IPS-NIHi7 (cell line): ENCODE measurements around the gene SLC4A1AP.
A peak's percentile ranks its signal among the peaks of the same experiment; 100 is the strongest.
"Not testable (repeated sequence)": the region's sequence is repeated elsewhere in the genome, so short reads cannot be mapped to it uniquely, and the experiment has no call there.

ENCODE experiments used
- DNase-seq: peaks from one replicate; pipeline ENCODE4 v3.0.0; 2012; ENCODE audit warnings: mixed read lengths; ENCODE audit errors: extremely low spot score

The SLC4A1AP gene

DNA sequence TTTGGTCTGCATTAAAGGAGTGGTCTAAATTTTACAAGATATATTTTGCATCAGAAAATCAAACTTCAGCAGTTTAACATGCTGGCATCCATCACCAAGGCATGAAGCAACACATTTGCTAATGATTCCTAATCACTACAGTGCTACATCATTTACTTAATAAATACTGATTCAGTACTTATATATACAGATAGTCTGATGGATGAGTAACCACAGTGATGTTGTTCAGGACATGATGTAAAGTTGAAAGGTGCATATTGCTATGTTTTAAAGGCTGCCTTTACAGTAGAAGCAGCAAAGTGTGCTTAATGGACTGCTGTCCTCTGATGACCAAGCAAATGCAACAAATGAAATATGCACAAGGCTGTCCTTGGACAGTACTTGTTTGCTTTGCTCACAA, 11.3 kb upstream of the SLC4A1AP start:
- DNase-seq: no peak

DNA sequence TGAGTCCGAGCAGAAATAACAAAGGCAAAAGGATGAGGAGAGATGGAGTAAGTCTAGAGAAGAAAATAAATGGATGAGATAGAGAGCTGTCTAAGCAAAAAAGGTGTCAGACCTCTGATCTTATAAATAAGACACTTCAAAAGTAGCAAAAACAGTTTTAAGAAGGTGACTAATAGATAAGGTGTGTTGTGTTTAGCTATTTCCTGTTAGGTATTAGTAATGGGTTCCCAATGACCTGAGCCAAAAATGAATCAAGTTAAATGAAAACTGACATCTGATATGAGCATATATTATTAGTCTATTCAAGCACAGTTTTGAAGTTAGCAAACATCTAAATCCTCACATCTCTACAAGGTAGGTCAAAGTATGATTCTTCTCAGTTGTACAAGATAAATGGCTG, 10.9 kb upstream of the SLC4A1AP start:
- DNase-seq: no peak

DNA sequence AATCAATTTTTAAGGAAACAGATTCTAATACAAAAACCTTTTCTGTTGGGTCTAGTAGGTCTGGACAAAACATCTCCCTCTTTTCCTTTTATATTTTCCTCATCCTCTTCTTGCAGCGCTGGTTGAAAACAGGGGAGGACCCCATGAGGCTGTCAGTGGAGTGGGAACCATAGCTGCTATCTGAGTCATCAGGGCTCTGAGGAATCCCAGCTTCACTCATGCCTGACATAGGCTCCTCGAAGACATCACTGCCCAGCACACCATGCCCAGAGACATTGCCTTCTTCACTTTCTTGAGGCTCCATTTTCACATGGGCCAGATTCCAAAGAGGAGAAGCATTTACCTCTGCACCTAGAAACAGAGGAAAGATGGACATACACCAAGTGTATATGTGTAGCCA, 10.3 kb upstream of the SLC4A1AP start:
- no peak for DNase-seq

DNA sequence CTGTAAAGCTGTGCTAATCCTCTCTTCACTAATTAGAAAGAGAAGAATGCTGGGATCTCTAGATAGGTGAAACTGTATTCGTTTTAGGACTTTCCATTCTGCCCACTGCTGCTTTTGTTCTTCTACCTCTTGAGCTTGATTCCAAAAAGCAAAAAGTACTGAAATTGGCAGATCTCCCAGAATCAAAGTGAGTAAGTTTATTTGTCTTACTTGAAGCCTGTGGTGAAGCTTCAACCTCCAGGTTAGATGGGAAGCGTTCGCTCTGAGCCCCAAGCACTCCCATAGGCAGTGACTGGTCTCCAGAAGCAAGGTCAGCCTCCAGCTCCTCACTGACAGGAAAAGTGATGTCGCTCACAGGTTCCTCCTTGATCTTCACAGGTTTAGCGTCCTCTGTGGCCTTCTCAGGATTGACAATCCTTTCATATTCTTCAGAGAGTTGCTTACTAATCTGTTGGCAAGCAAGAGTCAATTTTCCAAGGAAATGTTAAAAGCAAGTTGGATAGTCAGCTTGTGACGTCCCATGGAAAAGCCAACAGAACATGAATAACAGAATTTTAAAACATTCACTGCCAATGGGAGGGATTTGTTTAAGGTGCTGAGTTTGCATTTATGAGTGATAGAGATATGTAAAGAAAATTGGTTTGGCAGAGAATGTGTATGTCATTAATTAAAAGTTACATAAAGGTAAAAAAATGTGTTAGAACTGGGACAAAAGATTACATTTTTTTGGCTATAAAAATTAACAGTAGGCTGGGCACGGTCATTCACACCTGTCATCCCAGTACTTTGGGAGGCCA, 8.3 kb upstream of the SLC4A1AP start:
- DNase-seq: no peak

DNA sequence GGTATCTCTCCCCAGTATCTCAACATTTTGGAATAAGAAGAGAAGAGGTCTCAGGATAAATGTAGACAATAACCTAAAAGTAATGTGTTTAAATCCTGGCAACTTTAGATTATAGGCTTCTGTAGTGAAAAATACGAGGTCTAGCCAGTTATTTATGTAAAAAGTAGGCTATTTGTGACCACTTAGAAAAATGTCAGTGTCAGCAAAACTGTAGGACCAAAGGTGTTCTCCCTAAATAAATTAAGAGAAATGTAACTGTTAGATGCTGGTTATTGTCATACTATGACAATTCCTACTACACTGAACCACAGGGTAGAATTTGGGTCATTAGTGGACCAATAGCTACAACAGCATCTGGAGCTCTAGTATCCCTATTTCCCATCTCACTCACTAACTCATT, 2.3 kb upstream of the SLC4A1AP start:
- DNase-seq: no peak

DNA sequence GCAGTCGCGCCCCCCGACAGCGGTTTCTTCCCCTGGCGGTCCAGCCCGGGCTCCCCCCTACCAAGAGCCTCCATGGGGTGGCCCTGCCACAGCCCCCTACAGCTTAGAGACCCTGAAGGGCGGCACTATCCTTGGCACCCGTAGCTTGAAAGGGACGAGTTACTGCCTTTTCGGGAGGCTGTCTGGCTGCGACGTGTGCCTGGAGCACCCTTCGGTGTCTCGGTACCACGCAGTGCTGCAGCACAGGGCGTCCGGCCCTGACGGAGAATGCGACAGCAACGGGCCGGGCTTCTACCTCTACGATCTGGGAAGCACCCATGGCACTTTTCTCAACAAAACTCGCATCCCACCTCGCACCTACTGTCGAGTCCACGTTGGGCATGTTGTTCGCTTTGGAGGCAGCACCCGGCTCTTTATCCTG, 475 bp downstream of the SLC4A1AP start:
- no peak for DNase-seq

DNA sequence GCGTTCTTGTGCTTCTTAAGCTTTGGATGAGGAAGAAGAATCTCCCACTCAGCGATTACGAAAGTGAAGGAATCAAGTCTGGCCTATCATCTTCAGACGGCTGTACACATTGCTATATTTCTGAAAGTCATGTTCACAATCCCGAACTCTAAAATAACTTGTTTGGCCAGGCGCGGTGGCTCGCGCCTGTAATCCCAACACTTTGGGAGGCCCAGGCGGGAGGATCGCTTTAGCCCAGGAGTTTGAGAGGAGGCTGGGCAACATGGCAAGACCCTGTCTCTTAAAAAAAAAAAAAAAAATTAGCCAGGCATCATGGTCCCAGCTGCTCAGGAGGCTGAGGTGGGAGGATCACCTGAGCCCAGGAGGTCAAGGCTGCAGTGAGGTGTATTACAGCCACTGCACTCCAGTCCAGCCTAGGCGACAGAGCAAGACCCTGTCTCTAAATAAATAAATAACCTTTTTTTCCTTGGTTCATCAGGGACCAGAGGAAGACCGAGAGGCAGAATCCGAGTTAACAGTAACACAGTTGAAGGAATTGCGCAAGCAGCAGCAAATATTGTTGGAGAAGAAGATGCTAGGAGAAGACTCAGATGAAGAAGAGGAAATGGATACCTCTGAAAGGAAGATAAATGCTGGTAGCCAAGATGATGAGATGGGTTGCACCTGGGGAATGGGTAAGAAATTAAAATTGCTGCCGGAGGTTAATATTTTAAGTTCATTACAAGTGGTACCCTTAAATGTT, 1.1 kb downstream of the SLC4A1AP start:
- no peak for DNase-seq

DNA sequence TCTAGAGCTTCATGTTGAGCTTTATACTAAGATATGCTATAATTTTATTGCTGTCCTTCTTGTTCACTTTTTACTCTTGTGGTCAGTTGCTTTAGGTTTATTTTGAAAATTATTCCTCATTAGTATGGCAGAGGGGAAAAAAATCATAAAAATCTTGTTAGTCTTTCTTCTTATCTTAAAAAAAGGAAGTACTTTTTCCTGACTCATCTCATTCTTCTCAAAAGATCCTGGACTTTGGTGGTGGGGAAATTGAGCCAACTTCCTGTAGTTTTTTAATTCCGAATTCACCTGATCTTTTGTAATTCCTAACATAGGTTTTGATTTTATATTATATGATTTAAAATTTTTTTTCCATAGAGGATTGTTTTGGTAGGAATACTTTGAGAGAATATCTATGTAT, 3.8 kb downstream of the SLC4A1AP start:
- no peak for DNase-seq

DNA sequence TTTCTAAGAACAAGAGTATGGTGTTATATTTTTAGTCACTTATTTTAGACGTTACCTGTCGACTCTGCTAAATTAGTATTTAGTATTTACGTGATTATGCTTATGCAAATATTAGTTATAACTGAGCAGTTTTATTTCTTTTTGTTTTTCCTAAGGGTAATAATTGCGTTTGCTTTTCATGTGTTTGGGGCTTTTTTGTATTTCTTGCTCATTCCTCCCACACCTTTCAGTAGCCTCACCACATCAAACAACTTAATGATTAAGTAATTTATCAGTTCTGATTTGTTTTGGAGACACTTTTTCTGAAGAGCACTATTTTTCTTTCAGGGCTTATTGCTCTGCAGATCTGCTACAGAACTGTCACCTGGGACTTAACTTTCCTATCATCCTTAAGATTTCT, 7.5 kb downstream of the SLC4A1AP start:
- no peak for DNase-seq

DNA sequence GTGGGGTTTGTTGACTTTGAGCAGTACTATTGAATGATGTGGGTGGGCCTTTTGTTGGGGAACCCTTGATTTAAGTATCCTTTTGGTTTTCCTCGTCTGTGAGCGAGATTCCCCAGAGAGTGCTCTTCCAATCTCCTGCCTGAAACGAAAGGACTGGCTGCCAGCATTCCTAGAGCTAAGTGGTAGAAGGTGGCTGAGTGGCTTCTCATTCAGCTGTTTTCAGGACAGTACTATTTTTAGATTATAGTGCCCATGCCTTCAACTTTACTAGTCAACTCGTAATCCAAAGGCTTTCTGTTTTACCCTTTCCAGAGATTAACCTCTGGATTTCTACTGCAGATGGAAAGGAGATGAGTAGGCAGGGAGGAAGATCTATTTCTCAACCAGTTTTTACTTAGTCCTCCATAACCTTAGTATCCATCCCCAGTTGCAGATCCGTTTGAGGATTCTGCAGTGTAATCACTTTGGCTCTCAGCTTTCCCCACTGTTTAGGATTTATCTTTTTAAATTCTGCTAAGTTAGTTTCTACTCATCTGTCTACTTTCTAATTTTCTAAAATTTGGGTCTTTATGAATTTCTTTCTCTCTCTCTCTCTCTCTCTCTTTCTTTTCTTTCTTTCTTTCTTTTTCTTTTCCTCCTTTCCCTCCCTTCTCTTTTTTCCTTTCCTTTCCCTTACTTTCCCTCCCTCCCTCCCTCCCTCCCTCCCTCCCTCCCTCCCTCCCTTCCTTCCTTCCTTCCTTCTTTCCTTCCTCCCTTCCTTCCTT, 9.2 kb downstream of the SLC4A1AP start:
- DNase-seq: no peak

DNA sequence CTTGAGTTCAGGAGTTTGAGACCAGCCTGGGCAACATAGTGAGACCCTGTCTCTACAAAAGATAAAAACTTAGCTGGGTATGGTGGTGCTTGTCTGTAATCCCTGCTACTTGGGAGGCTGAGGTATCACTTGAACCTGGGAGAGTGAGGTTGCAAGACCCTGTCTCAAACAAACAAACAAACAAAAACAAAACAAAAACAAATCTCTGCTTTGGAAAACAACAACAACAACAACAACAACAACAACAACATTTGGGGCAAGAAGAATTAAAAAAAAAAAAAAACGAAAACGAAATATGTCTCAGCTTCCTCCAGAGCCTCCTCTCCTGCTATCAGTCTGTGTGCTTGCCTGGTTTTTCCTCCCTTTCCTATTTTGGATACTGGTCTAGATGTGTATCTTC, 16.9 kb downstream of the SLC4A1AP start:
- DNase-seq: no peak

DNA sequence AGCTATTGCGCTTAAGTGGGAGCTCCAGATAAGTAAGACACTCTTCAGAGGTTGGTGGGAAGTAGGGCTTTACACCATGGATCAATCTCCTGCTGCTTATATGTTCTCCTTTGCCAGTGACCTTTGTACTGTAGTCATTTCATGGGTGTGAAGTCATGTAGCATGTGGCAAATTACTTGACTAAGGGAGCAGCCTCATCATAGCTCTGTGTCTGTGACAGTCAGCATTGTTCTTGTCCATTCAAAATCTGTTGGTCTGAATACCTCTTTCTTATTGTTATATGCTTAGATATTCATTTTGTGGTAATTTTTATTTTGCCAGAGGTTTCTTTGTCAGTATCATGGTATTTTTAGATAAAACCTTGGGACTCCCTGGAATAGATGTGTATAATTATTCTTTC, 18.2 kb downstream of the SLC4A1AP start:
- no peak for DNase-seq

DNA sequence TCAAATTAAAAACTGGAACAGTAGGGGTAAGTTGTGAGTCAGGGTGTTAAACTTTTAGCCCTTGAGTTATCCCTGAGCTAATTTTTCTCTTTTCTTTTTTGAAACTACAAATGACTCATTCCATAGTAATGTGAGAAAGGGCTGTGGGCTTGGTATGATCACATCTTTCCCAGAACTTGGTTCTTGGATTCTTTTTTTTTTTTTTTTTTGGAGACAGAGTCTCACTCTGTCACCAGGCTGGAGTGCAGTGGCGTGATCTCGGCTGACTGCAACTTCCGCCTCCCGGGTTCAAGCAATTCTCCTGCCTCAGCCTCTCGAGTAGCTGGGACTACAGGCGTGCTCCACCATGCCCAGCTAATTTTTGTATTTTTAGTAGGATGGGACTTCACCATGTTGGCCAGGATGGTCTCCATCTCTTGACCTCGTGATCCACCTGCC, 18.7 kb downstream of the SLC4A1AP start:
- DNase-seq: not testable (repeated sequence)

DNA sequence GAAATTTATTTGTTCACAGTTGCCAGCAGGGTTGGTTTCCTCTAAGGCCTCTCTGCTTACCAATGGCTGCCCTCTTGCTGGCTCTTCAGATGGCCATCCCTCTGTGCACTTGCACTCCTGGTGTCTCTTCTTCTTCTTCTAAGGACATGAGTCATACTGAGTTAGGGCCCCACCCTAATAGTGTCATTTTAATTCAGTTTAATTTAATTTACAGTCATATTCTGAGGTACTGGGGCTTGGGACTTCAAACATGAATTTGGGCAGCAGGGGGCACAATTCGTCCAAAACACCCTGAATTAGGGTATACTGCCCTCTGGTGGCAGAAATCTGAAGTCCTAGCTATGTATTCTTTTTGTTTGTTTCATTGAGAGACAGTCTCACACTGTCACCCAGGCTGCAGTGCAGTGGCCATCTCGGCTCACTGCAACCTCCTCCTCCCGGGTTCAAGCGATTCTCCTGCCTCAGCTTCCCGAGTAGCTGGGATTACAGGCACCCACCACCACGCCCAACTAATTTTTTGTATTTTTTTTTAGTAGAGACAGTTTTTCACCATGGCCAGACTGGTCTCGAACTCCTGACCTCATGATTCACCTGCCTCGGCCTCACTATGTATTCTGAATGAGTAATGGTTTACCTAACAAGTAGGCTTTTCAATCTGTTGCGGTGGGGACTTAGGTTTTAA, 19.8 kb downstream of the SLC4A1AP start:
- peak; percentile 79 for DNase-seq

DNA sequence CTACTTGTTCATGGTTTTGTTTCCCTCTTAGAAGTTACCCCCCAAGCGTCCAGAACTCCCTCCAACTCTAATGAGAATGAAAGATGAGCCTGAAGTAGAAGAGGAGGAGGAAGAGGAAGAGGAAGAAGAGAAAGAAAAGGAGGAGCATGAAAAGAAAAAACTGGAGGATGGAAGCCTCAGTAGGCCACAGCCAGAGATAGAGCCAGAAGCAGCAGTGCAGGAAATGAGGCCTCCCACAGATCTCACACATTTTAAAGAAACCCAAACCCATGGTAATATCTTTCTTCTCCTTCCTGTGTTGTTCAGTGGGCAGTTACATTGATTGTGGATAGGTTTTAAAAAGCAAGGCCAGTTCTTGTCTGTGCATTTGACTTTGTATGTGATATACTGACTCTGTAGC, 21.3 kb downstream of the SLC4A1AP start:
- DNase-seq: not testable (repeated sequence)

DNA sequence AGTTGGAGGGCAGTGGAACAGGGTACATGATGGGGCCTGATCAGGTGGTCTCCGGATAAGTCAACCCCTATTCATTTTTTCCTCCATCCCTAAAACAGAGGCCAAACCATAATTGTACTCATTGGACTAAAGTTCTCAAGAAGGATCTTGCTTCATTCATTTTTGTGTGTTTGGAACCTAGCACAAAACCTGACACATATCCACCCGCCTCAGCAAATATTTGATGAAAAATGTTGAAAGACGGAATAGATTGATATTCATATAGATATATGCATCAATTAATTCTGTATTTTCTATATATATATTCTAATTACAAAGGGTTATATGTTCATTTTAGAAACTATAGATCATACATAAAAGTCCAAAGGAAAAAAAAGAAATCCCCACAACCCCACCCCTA, 21.9 kb downstream of the SLC4A1AP start:
- no peak for DNase-seq

DNA sequence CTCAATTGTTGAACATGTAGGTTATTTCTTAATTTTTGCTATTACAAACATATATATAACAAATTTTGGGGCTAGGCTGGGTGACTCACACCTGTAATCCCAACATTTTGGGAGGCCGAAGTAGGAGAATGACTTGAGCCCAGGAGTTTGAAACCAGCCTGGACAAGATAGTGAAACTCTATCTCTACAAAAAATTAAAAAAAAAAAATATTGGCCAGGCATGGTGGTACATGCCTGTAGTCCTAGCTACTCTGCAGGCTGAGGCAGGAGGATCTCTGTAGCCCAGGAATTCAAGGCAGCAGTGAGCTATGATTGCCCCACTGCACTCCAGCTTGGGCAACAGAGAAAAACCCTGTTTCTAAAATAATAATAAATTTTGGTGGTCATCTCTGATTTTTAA, 23.5 kb downstream of the SLC4A1AP start:
- no peak for DNase-seq

DNA sequence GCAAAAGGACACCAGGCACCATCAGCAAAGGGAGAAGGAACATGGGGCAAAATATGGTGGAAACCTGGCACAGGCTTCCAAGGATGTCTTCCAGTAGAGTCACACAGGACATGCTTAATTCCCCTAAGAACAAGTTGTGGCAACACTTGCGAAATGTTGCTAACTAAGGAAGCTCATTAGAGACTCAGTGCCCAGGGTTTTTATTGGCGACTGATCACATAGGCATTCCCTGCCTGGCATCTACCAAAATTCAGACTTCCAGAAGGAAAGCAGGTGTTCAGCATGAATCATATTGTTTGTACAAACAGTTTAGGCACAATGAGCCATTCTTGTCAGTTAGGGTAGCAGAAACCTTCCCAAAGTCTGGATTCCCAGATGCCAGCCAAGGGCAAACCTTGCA, 25.7 kb downstream of the SLC4A1AP start:
- DNase-seq: no peak

DNA sequence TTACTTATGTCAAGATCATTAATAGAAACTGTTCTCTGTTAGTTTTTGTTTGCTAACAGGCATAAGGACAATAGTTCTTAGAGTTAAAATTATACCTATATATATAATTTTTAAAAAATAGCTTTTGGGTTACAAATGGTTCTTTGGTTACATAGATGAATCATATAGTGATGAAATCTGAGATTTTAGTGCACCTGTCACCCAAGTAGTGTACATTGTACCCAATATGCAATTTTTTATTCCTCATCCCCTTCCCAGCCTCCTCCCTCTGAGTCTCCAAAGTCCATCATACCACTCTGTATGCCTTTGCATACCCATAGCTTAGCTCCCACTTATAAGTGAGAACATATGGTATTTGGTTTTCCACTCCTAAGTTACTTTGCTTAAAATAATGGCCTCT, 26.4 kb downstream of the SLC4A1AP start:
- no peak for DNase-seq

DNA sequence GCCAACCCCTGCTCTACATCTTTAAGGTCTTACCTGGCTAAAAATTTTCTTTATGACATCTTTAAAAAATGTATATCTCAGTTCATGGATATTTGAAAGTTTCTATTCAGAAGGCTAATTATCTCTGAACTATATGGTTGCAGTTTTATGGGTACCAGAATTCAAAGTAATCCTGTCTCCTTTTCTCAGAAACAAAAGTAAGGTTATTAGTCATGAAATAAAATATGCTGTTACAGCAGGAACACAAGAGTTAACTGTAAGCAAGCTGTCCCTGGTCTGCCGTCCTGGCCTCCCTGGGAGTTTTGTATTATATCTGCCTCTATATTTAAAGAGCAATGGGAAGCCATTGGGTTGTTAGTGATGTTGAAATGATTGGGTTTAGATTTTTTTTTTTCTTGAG, 34.0 kb downstream of the SLC4A1AP start:
- DNase-seq: no peak

DNA sequence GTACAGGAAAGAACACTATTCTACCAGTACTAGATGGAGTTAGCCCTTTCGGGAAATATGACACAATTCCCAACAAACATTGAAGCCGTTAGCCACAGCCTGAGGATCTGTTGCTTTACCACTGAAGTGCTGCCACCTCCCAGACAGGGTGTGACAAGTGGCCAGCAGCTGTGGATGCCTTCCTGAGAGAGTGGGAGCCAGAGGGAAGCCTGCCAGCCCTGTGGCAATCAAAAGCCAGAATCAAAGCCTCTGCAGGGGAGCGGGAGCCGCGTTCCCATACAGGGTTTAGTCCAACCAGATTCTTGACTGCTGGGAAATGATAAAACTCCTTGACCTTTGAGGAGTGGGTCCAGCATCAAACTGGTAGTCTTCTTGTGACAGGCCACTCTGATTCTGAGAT, 38.0 kb downstream of the SLC4A1AP start:
- no peak for DNase-seq

DNA sequence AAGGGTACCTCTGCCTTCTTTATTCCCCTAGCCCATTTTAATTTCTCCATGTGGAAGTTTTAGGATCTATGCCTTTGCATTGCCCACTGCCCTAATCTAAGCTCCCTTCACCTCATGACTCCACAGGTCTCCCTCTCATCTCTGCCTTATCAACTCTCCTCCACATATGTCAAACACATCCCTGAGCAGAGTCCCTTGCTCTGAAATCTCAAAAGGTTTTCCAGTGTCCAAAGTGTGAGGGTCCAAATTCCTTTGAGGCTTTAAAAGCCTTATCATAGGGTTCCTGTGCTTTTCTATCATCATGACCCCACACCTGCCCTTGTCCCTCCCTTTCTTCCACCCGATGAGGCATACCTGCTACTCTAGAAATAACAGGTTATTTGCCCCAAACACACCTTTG, 38.6 kb downstream of the SLC4A1AP start:
- DNase-seq: no peak
